GM12878 (cell line): ENCODE results near the gene GRIFIN. TPM values are rescaled to one million over a fixed set of nuclear protein-coding genes. Genes with fewer than 3 reads are reported as not detected.

Source experiments
- ATAC-seq: fragments of 200-7000 bp; cut with Tn5 transposase; 3 replicates; pipeline ENCODE4 v1.9.1; 2020; ENCODE audit warnings: mild to moderate bottlenecking, moderate library complexity
- BruUV-seq: library from RNA; stranded (reverse); fragments of 400-500 nt; replicated peaks from 2 replicates; lab custom pipeline; 2021; lab: Mats Ljungman, UMichigan
- CTCF ChIA-PET: fragments of 300-600 bp; sonication (Branson Sonifier 250); formaldehyde crosslinking; extraction: SDS; loops from one replicate; lab custom pipeline; 2021; ENCODE audit warnings: inconsistent platforms; lab: Yijun Ruan, JAX
- POLR2A ChIA-PET: fragments of 350-600 bp; formaldehyde crosslinking; extraction: SDS; loops from one replicate; lab custom pipeline; 2021; ENCODE audit warnings: inconsistent platforms; lab: Charles Lee
- RAD21 ChIA-PET: fragments of 300-600 bp; sonication (Branson Sonifier 250); formaldehyde crosslinking; loops from one replicate; lab custom pipeline; 2023; ENCODE audit warnings: antibody characterized with exemption; ENCODE audit not compliant: unreplicated experiment; lab: Charles Lee
- SMC1A ChIA-PET: fragments of 300-600 bp; sonication (Branson Sonifier 250); formaldehyde crosslinking; loops from one replicate; lab custom pipeline; 2023; ENCODE audit not compliant: unreplicated experiment, uncharacterized antibody; lab: Charles Lee
- DNase-seq: peaks from one replicate; pipeline ENCODE4 v3.0.0-alpha.2; 2011; ENCODE audit warnings: low read depth, low spot score
- FAIRE-seq: peaks from 3 replicates; lab custom pipeline; 2011; peaks lifted over from hg19 to GRCh38; lab: Jason Lieb, UNC
- H2AFZ ChIP-seq: 2 replicates; pipeline ENCODE4 v1.6.0; 2011; ENCODE audit warnings: low read depth, low read length, control low read depth; ENCODE audit not compliant: control insufficient read depth
- H3K27ac ChIP-seq: 2 replicates; pipeline ENCODE4 v1.5.1; 2011; ENCODE audit warnings: control low read depth; ENCODE audit not compliant: control insufficient read depth, insufficient read depth
- H3K27me3 ChIP-seq, 2 experiments: replicated peaks in 1 of 2; 2 replicates each; pipeline versions ENCODE4 v1.6.0 to v1.6.1; 2011; ENCODE audit warnings: low read length in 1 of 2; ENCODE audit not compliant: control insufficient read depth in 2 of 2, insufficient read depth in 2 of 2
- H3K36me3 ChIP-seq, 2 experiments: 2 replicates each; pipeline ENCODE4 v1.5.1; 2011; ENCODE audit warnings: low read length in 1 of 2; ENCODE audit not compliant: control insufficient read depth in 2 of 2, insufficient read depth in 2 of 2
- H3K4me1 ChIP-seq: 2 replicates; pipeline ENCODE4 v1.6.1; 2011; ENCODE audit warnings: mild to moderate bottlenecking, low read length, moderate library complexity, mixed read lengths; ENCODE audit not compliant: control insufficient read depth, insufficient read depth
- H3K4me2 ChIP-seq: 2 replicates; pipeline ENCODE4 v1.6.0; 2011; ENCODE audit warnings: control low read depth; ENCODE audit not compliant: control insufficient read depth, insufficient read depth
- H3K4me3 ChIP-seq: fragments of 200-600 bp; sonication (generic); 2 replicates; pipeline ENCODE4 v1.5.1; 2016
- H3K79me2 ChIP-seq: 2 replicates; pipeline ENCODE4 v1.6.0; 2011; ENCODE audit warnings: low read length; ENCODE audit not compliant: control insufficient read depth, insufficient read depth
- H3K9ac ChIP-seq: 2 replicates; pipeline ENCODE4 v1.8.0; 2011; ENCODE audit warnings: low read length, control low read depth, mixed read lengths; ENCODE audit not compliant: control insufficient read depth, insufficient read depth
- H3K9me3 ChIP-seq: replicated peaks from 3 replicates; pipeline ENCODE4 v1.5.1; 2011; ENCODE audit warnings: mild to moderate bottlenecking, low read length; ENCODE audit not compliant: control insufficient read depth, insufficient read depth
- H4K20me1 ChIP-seq: 2 replicates; pipeline ENCODE4 v1.6.0; 2011; ENCODE audit not compliant: control insufficient read depth, insufficient read depth
- ATF7 ChIP-seq: fragments of 450-650 bp; IDR thresholded peaks from 2 replicates; pipeline ENCODE4 v1.6.1; 2016; ENCODE audit warnings: low read depth, mild to moderate bottlenecking
- FOXM1 ChIP-seq: IDR thresholded peaks from 2 replicates; pipeline ENCODE4 v1.6.1; 2012; ENCODE audit warnings: low read depth, mild to moderate bottlenecking, inconsistent platforms, low read length, moderate library complexity
- IKZF2 ChIP-seq, 2 experiments: fragments of 450-650 bp; IDR thresholded peaks; 2 replicates each; pipeline ENCODE4 v1.6.1; 2017; ENCODE audit warnings: mild to moderate bottlenecking in 2 of 2, moderate library complexity in 2 of 2
- MYB ChIP-seq: fragments of 150-350 bp; IDR thresholded peaks from 2 replicates; pipeline ENCODE4 v1.6.1; 2014; ENCODE audit warnings: mild to moderate bottlenecking, low read depth, low read length, borderline replicate concordance
- NFIC ChIP-seq: IDR thresholded peaks from 2 replicates; pipeline ENCODE4 v1.6.1; 2012; ENCODE audit warnings: low read depth, mild to moderate bottlenecking, inconsistent platforms, low read length, moderate library complexity
- NR2F1 ChIP-seq: fragments of 450-650 bp; conservative IDR thresholded peaks from 2 replicates; pipeline ENCODE4 v1.6.1; 2017; ENCODE audit warnings: mild to moderate bottlenecking
- PAX5 ChIP-seq: IDR thresholded peaks from 2 replicates; pipeline ENCODE4 v1.6.1; 2011; ENCODE audit warnings: low read depth, low read length, borderline replicate concordance
- RUNX3 ChIP-seq: IDR thresholded peaks from 2 replicates; pipeline ENCODE4 v1.6.1; 2012; ENCODE audit warnings: low read length, inconsistent platforms
- SREBF1 ChIP-seq: IDR thresholded peaks from 2 replicates; pipeline ENCODE4 v1.6.1; 2012; ENCODE audit warnings: mild to moderate bottlenecking, low read length
- WGBS: methylation state at CpG from one replicate; pipeline ENCODE4 v1.1.6; 2016; ENCODE audit warnings: low lambda C conversion rate; ENCODE audit not compliant: insufficient replicate concordance, insufficient coverage; ENCODE audit errors: missing lambda C conversion rate; 5-methylcytosine and 5-hydroxymethylcytosine counted together
- in situ Hi-C: fragments of 300-500 bp; cut with MboI; formaldehyde crosslinking; loops from 9 replicates; pipeline ENCODE4 v1.14.3; 2018; ENCODE audit warnings: mixed read lengths
- intact Hi-C: fragments of 100-400 bp; cut with micrococcal nuclease; formaldehyde crosslinking; loops from one replicate; pipeline ENCODE4 v1.14.2; 2022; ENCODE audit not compliant: unreplicated experiment
- polyA plus RNA-seq, 11 experiments: library from polyadenylated mRNA; depleted of rRNA in 4 of 11; unstranded in 6 of 11; stranded (reverse) in 5 of 11; fragments of >200 nt; fragmentation: Nextera tagmentation in 4 of 11; fragmentation: Illumina TruSeq in 1 of 11; extraction: Ambion mirVana in 4 of 11; extraction: Trizol in 1 of 11; gene quantifications; 1 replicate in 1 of 11; 2 replicates in 10 of 11; pipeline versions ENCODE4 v1.2.1 to v1.2.3, GENCODE V29; 2011 to 2016; ENCODE audit warnings: inconsistent platforms in 2 of 11, missing spikeins in 2 of 11, low read depth in 1 of 11
- total RNA-seq, 4 experiments: library from RNA; depleted of rRNA in 3 of 4; stranded (reverse); fragments of >200 nt in 3 of 4; fragmentation: Illumina TruSeq in 1 of 4; extraction: Trizol in 1 of 4; gene quantifications; 2 replicates each; pipeline versions ENCODE4 v1.2.1 to v1.2.3, GENCODE V29; 2013 to 2021
- TF ChIP-seq, protein P1 (sequence below): fragments of 450-650 bp; formaldehyde crosslinking; IDR thresholded peaks from 2 replicates; pipeline ENCODE4 v1.4.0; 2022; ENCODE audit warnings: mild to moderate bottlenecking, moderate library complexity
- TF ChIP-seq, protein P2 (sequence below): fragments of 450-650 bp; IDR thresholded peaks from 2 replicates; pipeline ENCODE4 v1.6.1; 2017; ENCODE audit warnings: mild to moderate bottlenecking, moderate library complexity

Gene GRIFIN
- total and polyA plus RNA-seq, 10 of the 15 experiments (the other 5 are each of a cell fraction or from before 2014, with no cell fraction given): not detected

DNA sequence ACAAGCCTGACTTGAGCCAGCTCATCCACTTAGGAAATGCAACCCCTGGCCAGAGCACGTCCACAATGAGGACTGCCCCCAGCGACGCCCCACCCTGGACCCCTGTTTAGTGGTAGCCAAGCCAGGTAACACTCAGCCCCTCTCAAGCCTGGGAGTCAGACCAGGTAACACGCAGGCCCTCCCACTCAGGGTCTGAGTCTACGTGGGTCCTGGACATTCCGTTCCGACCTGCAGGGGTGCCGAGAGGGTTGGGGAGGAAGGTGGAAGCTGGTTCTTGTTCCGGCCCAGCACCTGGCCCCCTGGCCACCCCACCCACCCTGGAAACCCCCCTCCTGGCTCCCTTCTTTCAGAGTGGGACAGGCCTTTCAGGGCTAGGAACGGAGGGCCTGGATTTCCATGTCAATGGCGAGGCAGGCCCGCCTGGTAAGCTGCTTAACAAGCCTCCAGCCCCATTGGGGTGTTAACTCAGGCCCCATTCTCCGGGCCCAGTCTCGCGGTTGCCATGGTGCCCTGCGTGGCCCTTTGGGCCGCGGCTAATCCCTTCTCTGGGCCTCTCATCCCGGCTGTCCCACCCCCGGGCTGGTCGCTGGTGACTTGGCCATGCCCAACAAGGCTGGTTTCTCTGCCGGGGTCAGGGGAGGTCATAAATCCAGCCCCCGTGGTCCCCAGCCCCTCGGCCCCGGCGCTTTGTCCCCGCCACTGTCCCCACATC is 23.7 kb upstream of the GRIFIN start:
- no peaks in the 10 kb centered on the region for H3K79me2 ChIP-seq
- ATAC-seq: no peak
- in situ Hi-C loops (no loop called here), intact Hi-C loops (no loop called here)
- POLR2A ChIA-PET: no interaction called here
- WGBS: 38% methylated on average over 22 of the region's 27 CpGs
- no peaks in the 10 kb centered on the region for H3K36me3 ChIP-seq
- no peak overlapping the region for H3K9ac ChIP-seq
- no peaks in the 10 kb centered on the region for H3K9me3 ChIP-seq
- RAD21 ChIA-PET: no interaction called here
- TF ChIP-seq IKZF2 (IDR thresholded peaks at IDR 0.05) (no peak), MYB (no peak), NR2F1 (no peak)
- no peaks in the 10 kb centered on the region for H3K4me1 ChIP-seq
- no peak for DNase-seq
- no TSS peak for BruUV-seq
- H3K27me3 ChIP-seq: peaks cover 0 to 1% of the 10 kb centered on the region in 2 experiments; a peak in 1 of 4 replicates
- FAIRE-seq: no peak
- CTCF ChIA-PET: no interaction called here
- H4K20me1 ChIP-seq: no peaks in the 10 kb centered on the region
- H3K4me3 ChIP-seq: no peak overlapping the region
- H2AFZ ChIP-seq: no peak overlapping the region
- H3K4me2 ChIP-seq: no peak overlapping the region
- SMC1A ChIA-PET: no interaction called here
- H3K27ac ChIP-seq: no peak overlapping the region

DNA sequence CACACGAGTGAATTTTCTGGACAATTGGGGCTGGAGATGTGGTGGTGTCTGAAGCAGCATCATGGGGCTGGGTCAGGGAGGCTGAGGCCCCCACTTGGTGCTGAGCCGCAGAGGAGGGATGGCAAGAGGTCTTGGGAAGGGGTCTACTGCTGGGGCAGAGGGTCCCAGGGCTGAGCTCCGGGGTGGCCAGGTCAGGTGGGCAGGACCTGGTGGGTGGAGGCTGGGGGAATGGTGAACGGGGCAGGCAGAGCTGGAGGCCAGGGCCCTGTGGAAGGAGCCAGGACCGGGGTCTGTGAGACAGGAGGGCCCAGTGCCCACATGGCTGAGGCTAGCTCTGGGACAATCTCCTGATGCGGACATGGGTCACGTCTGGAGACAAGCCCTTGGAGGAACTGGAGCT is 23.0 kb upstream of the GRIFIN start:
- no peak for FAIRE-seq
- RAD21 ChIA-PET: interaction anchor here (1.6 kb wide), 1 partner anchor 31 kb away, joined by 3 read pairs; no protein-coding TSS in a partner anchor
- H2AFZ ChIP-seq: no peak overlapping the region
- in situ Hi-C loops: no loop called here
- H3K4me3 ChIP-seq: no peak overlapping the region
- H3K27me3 ChIP-seq: peaks cover 0 to 1% of the 10 kb centered on the region in 2 experiments; a peak in 1 of 4 replicates
- no peaks in the 10 kb centered on the region for H3K9me3 ChIP-seq
- no peak overlapping the region for H3K27ac ChIP-seq
- H3K4me1 ChIP-seq: no peaks in the 10 kb centered on the region
- 26% methylated on average over 7 of the region's 7 CpGs for WGBS
- H3K79me2 ChIP-seq: no peaks in the 10 kb centered on the region
- SMC1A ChIA-PET: no interaction called here
- no peaks in the 10 kb centered on the region for H3K36me3 ChIP-seq
- H3K9ac ChIP-seq: no peak overlapping the region
- intact Hi-C loops: no loop called here
- ATAC-seq: no peak
- no peak for DNase-seq
- no peak overlapping the region for H3K4me2 ChIP-seq
- POLR2A ChIA-PET: no interaction called here
- no peaks in the 10 kb centered on the region for H4K20me1 ChIP-seq
- BruUV-seq: no TSS peak
- CTCF ChIA-PET: no interaction called here
- TF ChIP-seq NFIC (no peak), FOXM1 (no peak), ATF7 (no peak), RUNX3 (no peak), SREBF1 (no peak), PAX5 (no peak)
- TF ChIP-seq, protein P1, sequence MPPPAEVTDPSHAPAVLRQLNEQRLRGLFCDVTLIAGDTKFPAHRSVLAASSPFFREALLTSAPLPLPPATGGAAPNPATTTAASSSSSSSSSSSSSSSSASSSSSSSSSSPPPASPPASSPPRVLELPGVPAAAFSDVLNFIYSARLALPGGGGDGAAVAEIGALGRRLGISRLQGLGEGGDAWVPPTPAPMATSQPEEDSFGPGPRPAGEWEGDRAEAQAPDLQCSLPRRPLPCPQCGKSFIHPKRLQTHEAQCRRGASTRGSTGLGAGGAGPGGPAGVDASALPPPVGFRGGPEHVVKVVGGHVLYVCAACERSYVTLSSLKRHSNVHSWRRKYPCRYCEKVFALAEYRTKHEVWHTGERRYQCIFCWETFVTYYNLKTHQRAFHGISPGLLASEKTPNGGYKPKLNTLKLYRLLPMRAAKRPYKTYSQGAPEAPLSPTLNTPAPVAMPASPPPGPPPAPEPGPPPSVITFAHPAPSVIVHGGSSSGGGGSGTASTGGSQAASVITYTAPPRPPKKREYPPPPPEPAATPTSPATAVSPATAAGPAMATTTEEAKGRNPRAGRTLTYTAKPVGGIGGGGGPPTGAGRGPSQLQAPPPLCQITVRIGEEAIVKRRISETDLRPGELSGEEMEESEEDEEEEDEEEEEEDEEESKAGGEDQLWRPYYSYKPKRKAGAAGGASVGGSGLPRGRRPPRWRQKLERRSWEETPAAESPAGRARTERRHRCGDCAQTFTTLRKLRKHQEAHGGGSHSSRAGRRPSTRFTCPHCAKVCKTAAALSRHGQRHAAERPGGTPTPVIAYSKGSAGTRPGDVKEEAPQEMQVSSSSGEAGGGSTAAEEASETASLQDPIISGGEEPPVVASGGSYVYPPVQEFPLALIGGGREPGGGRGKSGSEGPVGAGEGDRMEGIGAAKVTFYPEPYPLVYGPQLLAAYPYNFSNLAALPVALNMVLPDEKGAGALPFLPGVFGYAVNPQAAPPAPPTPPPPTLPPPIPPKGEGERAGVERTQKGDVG: no peak
- TF ChIP-seq, protein P2, sequence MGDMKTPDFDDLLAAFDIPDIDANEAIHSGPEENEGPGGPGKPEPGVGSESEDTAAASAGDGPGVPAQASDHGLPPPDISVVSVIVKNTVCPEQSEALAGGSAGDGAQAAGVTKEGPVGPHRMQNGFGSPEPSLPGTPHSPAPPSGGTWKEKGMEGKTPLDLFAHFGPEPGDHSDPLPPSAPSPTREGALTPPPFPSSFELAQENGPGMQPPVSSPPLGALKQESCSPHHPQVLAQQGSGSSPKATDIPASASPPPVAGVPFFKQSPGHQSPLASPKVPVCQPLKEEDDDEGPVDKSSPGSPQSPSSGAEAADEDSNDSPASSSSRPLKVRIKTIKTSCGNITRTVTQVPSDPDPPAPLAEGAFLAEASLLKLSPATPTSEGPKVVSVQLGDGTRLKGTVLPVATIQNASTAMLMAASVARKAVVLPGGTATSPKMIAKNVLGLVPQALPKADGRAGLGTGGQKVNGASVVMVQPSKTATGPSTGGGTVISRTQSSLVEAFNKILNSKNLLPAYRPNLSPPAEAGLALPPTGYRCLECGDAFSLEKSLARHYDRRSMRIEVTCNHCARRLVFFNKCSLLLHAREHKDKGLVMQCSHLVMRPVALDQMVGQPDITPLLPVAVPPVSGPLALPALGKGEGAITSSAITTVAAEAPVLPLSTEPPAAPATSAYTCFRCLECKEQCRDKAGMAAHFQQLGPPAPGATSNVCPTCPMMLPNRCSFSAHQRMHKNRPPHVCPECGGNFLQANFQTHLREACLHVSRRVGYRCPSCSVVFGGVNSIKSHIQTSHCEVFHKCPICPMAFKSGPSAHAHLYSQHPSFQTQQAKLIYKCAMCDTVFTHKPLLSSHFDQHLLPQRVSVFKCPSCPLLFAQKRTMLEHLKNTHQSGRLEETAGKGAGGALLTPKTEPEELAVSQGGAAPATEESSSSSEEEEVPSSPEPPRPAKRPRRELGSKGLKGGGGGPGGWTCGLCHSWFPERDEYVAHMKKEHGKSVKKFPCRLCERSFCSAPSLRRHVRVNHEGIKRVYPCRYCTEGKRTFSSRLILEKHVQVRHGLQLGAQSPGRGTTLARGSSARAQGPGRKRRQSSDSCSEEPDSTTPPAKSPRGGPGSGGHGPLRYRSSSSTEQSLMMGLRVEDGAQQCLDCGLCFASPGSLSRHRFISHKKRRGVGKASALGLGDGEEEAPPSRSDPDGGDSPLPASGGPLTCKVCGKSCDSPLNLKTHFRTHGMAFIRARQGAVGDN: no peak
